RWPE1 (cell line): ENCODE measurements around the gene STX3.
"Not testable (repeated sequence)": the region's sequence is repeated elsewhere in the genome, so short reads cannot be mapped to it uniquely, and the experiment has no call there.

ENCODE experiments used
- CTCF ChIA-PET: fragments of 350-600 bp; sonication (Branson Sonifier 250); formaldehyde crosslinking; extraction: SDS; loops from one replicate; lab custom pipeline; 2021; lab: Yijun Ruan, JAX
- POLR2A ChIA-PET: fragments of 400-600 bp; formaldehyde crosslinking; extraction: SDS; loops from one replicate; lab custom pipeline; 2020; ENCODE audit warnings: antibody characterized with exemption; ENCODE audit not compliant: low non-redundant PET; lab: Yijun Ruan, JAX
- DNase-seq: peaks from one replicate; pipeline ENCODE4 v3.0.0; 2012; ENCODE audit warnings: low spot score
- H3K27ac ChIP-seq: fragments of 450-650 bp; 2 replicates; pipeline ENCODE4 v1.5.1; 2017
- TF ChIP-seq, protein P1 (sequence below): fragments of 450-650 bp; conservative IDR thresholded peaks from 2 replicates; pipeline ENCODE4 v1.5.1; 2017; ENCODE audit warnings: low read depth, mild to moderate bottlenecking

The STX3 gene

GRCh38 chr11:59778122-59778521, 22.9 kb downstream of the STX3 start:
- TF ChIP-seq, protein P1, sequence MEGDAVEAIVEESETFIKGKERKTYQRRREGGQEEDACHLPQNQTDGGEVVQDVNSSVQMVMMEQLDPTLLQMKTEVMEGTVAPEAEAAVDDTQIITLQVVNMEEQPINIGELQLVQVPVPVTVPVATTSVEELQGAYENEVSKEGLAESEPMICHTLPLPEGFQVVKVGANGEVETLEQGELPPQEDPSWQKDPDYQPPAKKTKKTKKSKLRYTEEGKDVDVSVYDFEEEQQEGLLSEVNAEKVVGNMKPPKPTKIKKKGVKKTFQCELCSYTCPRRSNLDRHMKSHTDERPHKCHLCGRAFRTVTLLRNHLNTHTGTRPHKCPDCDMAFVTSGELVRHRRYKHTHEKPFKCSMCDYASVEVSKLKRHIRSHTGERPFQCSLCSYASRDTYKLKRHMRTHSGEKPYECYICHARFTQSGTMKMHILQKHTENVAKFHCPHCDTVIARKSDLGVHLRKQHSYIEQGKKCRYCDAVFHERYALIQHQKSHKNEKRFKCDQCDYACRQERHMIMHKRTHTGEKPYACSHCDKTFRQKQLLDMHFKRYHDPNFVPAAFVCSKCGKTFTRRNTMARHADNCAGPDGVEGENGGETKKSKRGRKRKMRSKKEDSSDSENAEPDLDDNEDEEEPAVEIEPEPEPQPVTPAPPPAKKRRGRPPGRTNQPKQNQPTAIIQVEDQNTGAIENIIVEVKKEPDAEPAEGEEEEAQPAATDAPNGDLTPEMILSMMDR: no peak
- DNase-seq: no peak
- ChIA-PET POLR2A (no interaction called here), CTCF (interaction anchor here (0.6 to 1.3 kb wide), 2 partner anchors 9 to 24 kb away, joined by 3 to 5 read pairs; no protein-coding TSS in a partner anchor)
- H3K27ac ChIP-seq: no peak overlapping the region

GRCh38 chr11:59779487-59779886, 24.3 kb downstream of the STX3 start:
- no peak overlapping the region for H3K27ac ChIP-seq
- no peak for DNase-seq
- ChIA-PET POLR2A (no interaction called here), CTCF (no interaction called here)
- TF ChIP-seq, protein P1: no peak

GRCh38 chr11:59782080-59782479, 26.9 kb downstream of the STX3 start:
- TF ChIP-seq, protein P1: no peak
- POLR2A ChIA-PET: no interaction called here
- CTCF ChIA-PET: no interaction called here
- no peak overlapping the region for H3K27ac ChIP-seq
- no peak for DNase-seq

DNA sequence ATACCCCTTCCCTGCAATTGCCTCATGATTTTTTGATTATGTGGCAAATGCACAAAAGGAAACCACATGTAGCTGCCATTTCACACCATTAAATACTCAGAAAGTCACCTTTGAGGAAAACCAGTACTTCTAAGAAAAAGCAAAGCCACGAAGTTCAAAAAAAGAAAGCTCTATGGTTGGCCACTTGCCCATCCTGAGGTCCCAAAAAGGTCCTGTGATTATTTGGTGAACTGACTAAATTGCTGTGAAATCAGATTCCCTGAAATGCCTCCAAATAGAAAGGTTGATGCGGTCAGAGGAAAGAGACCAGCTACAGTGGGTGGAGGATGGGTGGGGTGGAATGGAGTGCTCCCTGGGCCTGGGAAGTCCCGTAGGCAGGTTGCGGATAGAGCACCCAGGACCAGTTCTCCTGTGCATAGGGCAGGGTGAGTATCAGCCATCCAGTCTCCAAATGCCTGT, 28.5 kb downstream of the STX3 start:
- no peak overlapping the region for H3K27ac ChIP-seq
- ChIA-PET POLR2A (no interaction called here), CTCF (no interaction called here)
- TF ChIP-seq, protein P1: no peak
- no peak for DNase-seq

- H3K27ac ChIP-seq, CTCF ChIA-PET, POLR2A ChIA-PET, DNase-seq: not testable (repeated sequence)
Observed at GRCh38 chr11:59784441-59784840, 29.3 kb downstream of the STX3 start.

DNA sequence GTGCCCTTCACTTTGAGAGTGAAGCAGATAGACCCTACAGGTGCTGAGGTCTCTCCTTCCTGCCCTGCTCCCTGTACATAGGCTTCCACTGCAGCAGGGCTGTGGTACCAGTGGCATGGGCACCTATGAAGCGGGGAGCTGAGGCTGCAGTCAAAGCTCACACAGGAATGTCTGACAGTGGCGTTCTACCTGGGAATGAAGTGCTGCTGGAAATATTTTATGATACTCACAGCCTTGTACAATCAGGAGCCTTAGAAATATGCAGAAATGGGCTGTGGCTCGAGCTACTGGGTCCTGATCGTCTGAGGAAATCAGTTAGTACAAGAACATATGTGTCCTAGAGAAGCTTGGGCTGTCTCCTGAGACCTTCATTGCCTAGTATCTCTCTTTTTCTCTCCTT, 30.6 kb downstream of the STX3 start:
- no peak for DNase-seq
- TF ChIP-seq, protein P1: no peak
- no peak overlapping the region for H3K27ac ChIP-seq
- ChIA-PET CTCF (no interaction called here), POLR2A (no interaction called here)

DNA sequence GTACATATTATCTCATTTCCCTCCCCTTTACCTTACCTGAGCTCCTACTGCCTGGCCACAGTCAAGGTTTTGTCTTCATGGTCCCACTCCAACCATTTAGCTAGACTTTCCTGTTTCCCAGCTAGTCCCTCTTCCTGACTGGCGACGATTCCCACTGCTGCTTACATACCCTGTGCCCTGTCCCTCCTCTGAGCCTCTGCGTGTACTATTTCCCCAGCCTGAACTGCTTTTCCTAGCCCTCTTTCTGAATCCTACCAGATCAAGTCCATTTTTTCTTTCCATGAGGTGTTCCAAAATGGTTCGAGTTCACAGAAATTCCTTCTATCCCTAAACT, 32.0 kb downstream of the STX3 start:
- CTCF ChIA-PET: interaction anchor here (0.6 kb wide), 2 partner anchors 10 to 238 kb away, joined by 5 read pairs; no protein-coding TSS in a partner anchor
- POLR2A ChIA-PET: no interaction called here
- DNase-seq: no peak
- TF ChIP-seq, protein P1: no peak
- H3K27ac ChIP-seq: no peak overlapping the region
